ENCODE results near the gene KLHL24. TPM values are rescaled to one million over a fixed set of nuclear protein-coding genes. Genes with fewer than 3 reads are reported as not detected.
A peak's percentile ranks its signal among the peaks of the same experiment; 100 is the strongest.
"Not testable (repeated sequence)": the region's sequence is repeated elsewhere in the genome, so short reads cannot be mapped to it uniquely, and the experiment has no call there.

KLHL24 gene
- total RNA-seq, 8 experiments from 2014 or later: 56.9 to 220 (median 92.6) TPM

- peak overlapping the region in 1 of 2 donors; percentile 78 for H3K27ac ChIP-seq
- H3K4me3 ChIP-seq: peak overlapping the region in 4 of 5 donors; percentile 72 to 95 (median 86)
- H3K4me1 ChIP-seq (replicated peaks in 1 of 2): peaks cover 7 to 11% of the 10 kb centered on the region in 2 donors
- ATAC-seq (replicated peaks in 6 of 8): not testable (repeated sequence)
- in situ Hi-C loops (cut with MboI; ENCODE audit: low pct_unique_long_range_greater_than_20kb in 2 of 9, low sequenced_read_pairs in 9 of 9, unreplicated experiment in 9 of 9): loop anchor here in 1 of 9 experiments (25.0 kb wide), 1 partner anchor 150 kb away; no protein-coding TSS in a partner anchor
- WGBS, 10 experiments: 65 to 89% (median 83%) methylated on average over 1 to 13 of the region's 14 CpGs; no CpG with 5 or more reads in 5 of the 10 experiments
Observed at GRCh38 chr3:183637633-183638032, 2.2 kb downstream of the KLHL24 start.

DNA sequence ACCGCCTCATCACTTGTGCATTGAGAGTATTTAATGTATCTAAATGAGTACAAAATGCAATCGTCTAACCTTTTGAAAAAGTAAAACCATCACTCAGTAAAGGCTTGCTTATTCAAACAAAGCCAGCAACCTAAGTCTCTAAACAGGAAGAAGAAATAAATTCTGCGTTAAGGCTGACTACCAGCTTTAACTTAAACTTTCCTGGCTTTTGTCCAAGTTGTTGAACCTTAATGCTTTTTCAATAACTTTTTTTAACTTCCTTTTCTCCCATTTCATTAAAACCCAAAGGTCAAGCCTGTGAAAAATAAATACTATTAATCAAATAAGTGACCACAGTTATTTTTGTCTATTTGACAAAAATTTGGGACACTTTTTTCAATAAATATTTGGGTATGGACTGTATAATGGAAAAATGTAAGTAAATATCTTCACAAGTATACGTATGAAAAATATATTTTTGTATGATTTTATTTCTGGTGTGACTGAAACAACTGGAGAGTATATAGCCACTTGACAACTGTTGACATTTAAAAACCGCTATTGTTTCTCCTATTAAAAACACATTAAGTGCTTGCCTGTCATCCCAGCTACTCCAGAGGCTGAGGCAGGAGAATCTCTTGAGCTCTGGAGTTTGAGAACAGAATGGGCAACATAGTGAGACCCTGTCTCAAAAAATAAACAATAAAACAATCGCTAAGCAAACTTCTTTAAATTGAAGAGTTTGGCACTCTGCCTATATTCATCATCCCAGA lies 2.9 kb downstream of the KLHL24 start:
- no peak overlapping the region for H3K4me3 ChIP-seq
- no peak overlapping the region for H3K27ac ChIP-seq
- in situ Hi-C loops (cut with MboI; ENCODE audit: low pct_unique_long_range_greater_than_20kb in 2 of 9, low sequenced_read_pairs in 9 of 9, unreplicated experiment in 9 of 9): loop anchor here in 1 of 9 experiments (25.0 kb wide), 1 partner anchor 151 kb away; no protein-coding TSS in a partner anchor
- no peak for ATAC-seq (replicated peaks in 6 of 8)
- WGBS, 10 experiments: 70 to 100% (median 89%) methylated on average over 3 to 6 of the region's 6 CpGs
- H3K4me1 ChIP-seq (replicated peaks in 1 of 2): peaks cover 7 to 11% of the 10 kb centered on the region in 2 donors

DNA sequence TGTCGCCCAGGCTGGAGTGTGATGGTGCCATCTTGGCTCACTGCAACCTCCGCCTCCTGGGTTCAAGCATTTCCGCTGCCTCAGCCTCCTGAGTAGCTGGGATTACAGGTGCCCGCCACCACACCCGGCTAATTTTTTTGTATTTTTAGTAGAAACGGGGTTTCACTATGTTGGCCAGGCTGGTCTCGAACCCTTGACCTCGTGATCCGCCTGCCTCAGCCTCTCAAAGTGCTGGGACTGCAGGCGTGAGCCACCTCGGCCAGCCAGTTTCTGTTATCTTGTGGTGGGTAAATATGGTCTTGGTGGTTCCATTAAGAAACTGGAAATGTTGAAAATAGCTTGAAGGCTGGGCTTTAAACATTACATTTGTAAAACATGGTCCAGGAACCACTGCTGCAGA lies 5.2 kb downstream of the KLHL24 start:
- ATAC-seq (replicated peaks in 6 of 8); H3K4me3 ChIP-seq; H3K27ac ChIP-seq: not testable (repeated sequence)
- in situ Hi-C loops (cut with MboI; ENCODE audit: low pct_unique_long_range_greater_than_20kb in 2 of 9, low sequenced_read_pairs in 9 of 9, unreplicated experiment in 9 of 9): loop anchor here in 1 of 9 experiments (25.0 kb wide), 1 partner anchor 153 kb away; no protein-coding TSS in a partner anchor
- 70 to 100% (median 97%) methylated on average over 1 to 10 of the region's 11 CpGs; no CpG with 5 or more reads in 1 of the 10 experiments for WGBS, 10 experiments
- peaks cover 7 to 11% of the 10 kb centered on the region in 2 donors for H3K4me1 ChIP-seq (replicated peaks in 1 of 2)

DNA sequence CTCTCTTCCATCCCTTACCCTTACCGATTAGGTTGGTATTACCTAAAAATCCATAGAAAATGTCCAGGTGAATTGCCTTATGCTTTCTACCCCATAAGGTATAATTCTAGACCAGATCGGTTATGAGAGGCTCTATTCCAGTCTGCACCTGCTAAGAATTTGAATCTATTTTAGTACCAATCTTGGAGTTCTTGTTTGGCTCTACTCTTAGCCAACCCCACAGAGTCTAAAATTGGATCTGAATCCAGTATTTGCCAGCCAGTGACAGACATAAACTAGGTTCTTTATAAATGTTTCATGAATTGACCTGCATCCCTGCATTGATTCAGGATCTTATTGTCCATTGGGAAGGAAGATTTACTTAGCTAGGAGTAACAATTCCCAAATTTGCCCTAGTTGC lies 6.5 kb downstream of the KLHL24 start:
- no peak overlapping the region for H3K27ac ChIP-seq
- in situ Hi-C loops (cut with MboI; ENCODE audit: low pct_unique_long_range_greater_than_20kb in 2 of 9, low sequenced_read_pairs in 9 of 9, unreplicated experiment in 9 of 9): loop anchor here in 1 of 9 experiments (25.0 kb wide), 1 partner anchor 155 kb away; no protein-coding TSS in a partner anchor
- 33 to 100% (median 100%) methylated on average over 1 to 2 of the region's 2 CpGs for WGBS, 10 experiments
- ATAC-seq (replicated peaks in 6 of 8): no peak
- peaks cover 7 to 11% of the 10 kb centered on the region in 2 donors for H3K4me1 ChIP-seq (replicated peaks in 1 of 2)
- H3K4me3 ChIP-seq: no peak overlapping the region

DNA sequence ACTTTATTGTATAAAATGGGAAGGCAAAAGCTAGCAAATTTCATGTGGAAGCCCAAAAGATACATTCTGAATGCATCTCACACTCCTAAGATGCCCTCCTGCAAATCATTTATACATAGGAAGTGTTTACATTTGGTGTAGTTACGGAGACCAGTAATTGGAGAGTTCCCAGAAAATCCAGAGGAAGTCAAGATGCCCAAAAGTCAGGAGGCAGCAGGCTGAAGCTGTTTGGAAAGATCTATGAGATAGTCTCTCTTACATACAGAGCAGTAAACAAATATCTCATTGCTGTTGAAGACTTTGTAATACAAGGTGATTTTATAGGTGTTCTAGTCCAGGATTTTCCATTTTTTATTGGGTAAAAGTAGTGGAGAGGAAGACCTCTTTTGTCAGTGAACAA lies 8.8 kb downstream of the KLHL24 start:
- ATAC-seq (replicated peaks in 6 of 8): peak in 1 of 8 experiments; percentile 11
- in situ Hi-C loops (cut with MboI; ENCODE audit: low pct_unique_long_range_greater_than_20kb in 2 of 9, low sequenced_read_pairs in 9 of 9, unreplicated experiment in 9 of 9): loop anchor here in 1 of 9 experiments (25.0 kb wide), 1 partner anchor 157 kb away; no protein-coding TSS in a partner anchor
- Histone ChIP-seq H3K4me1 (replicated peaks in 1 of 2) (no peaks in the 10 kb centered on the region), H3K27ac (no peak overlapping the region), H3K4me3 (no peak overlapping the region)
- 60 to 100% (median 100%) methylated on average over 1 of the region's 1 CpG; no CpG with 5 or more reads in 4 of the 10 experiments for WGBS, 10 experiments

GRCh38 chr3:183645254-183645653 lies 9.8 kb downstream of the KLHL24 start:
- Histone ChIP-seq H3K4me3 (no peak overlapping the region), H3K27ac (no peak overlapping the region), H3K4me1 (replicated peaks in 1 of 2) (no peaks in the 10 kb centered on the region)
- peak in 3 of 8 experiments; percentile 36 to 88 (median 70) for ATAC-seq (replicated peaks in 6 of 8)
- 5 to 100% (median 93%) methylated on average over 1 to 2 of the region's 2 CpGs for WGBS, 10 experiments
- in situ Hi-C loops (cut with MboI; ENCODE audit: low pct_unique_long_range_greater_than_20kb in 2 of 9, low sequenced_read_pairs in 9 of 9, unreplicated experiment in 9 of 9): loop anchor here in 1 of 9 experiments (25.0 kb wide), 1 partner anchor 158 kb away; no protein-coding TSS in a partner anchor

DNA sequence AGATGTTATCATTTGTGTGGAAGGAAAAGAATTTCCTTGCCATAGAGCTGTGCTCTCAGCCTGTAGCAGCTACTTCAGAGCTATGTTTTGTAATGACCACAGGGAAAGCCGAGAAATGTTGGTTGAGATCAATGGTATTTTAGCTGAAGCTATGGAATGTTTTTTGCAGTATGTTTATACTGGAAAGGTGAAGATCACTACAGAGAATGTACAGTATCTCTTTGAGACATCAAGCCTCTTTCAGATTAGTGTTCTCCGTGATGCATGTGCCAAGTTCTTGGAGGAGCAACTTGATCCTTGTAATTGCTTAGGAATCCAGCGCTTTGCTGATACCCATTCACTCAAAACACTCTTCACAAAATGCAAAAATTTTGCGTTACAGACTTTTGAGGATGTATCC lies 15.1 kb downstream of the KLHL24 start:
- Histone ChIP-seq H3K4me3 (no peak overlapping the region), H3K4me1 (replicated peaks in 1 of 2) (no peaks in the 10 kb centered on the region), H3K27ac (no peak overlapping the region)
- in situ Hi-C loops (cut with MboI; ENCODE audit: low pct_unique_long_range_greater_than_20kb in 2 of 9, low sequenced_read_pairs in 9 of 9, unreplicated experiment in 9 of 9): loop anchor here in 1 of 9 experiments (25.0 kb wide), 1 partner anchor 138 kb away; no protein-coding TSS in a partner anchor
- ATAC-seq (replicated peaks in 6 of 8): no peak
- WGBS, 10 experiments: 64 to 100% (median 100%) methylated on average over 1 to 4 of the region's 4 CpGs; no CpG with 5 or more reads in 2 of the 10 experiments

- no peaks in the 10 kb centered on the region for H3K4me1 ChIP-seq (replicated peaks in 1 of 2)
- in situ Hi-C loops (cut with MboI; ENCODE audit: low pct_unique_long_range_greater_than_20kb in 2 of 9, low sequenced_read_pairs in 9 of 9, unreplicated experiment in 9 of 9): loop anchor here in 1 of 9 experiments (25.0 kb wide), 1 partner anchor 141 kb away; no protein-coding TSS in a partner anchor
- H3K27ac ChIP-seq: no peak overlapping the region
- H3K4me3 ChIP-seq: no peak overlapping the region
- ATAC-seq (replicated peaks in 6 of 8): no peak
- whole genome bisulfite sequencing, 10 experiments: 71 to 100% (median 90%) methylated on average over 2 to 6 of the region's 6 CpGs
Observed at GRCh38 chr3:183653209-183654064, 18.0 kb downstream of the KLHL24 start.

GRCh38 chr3:183654727-183655126 lies 19.3 kb downstream of the KLHL24 start:
- 89 to 100% (median 100%) methylated on average over 1 of the region's 1 CpG; no CpG with 5 or more reads in 5 of the 10 experiments for WGBS, 10 experiments
- ATAC-seq (replicated peaks in 6 of 8): no peak
- in situ Hi-C loops (cut with MboI; ENCODE audit: low pct_unique_long_range_greater_than_20kb in 2 of 9, low sequenced_read_pairs in 9 of 9, unreplicated experiment in 9 of 9): loop anchor here in 1 of 9 experiments (25.0 kb wide), 1 partner anchor 142 kb away; no protein-coding TSS in a partner anchor

GRCh38 chr3:183662099-183662498 lies 26.7 kb downstream of the KLHL24 start:
- WGBS, 10 experiments: 32 to 100% (median 67%) methylated on average over 2 to 3 of the region's 3 CpGs
- H3K4me1 ChIP-seq (replicated peaks in 1 of 2): peaks cover 0 to 17% of the 10 kb centered on the region in 2 donors
- in situ Hi-C loops (cut with MboI; ENCODE audit: low pct_unique_long_range_greater_than_20kb in 2 of 9, low sequenced_read_pairs in 9 of 9, unreplicated experiment in 9 of 9): loop anchor here in 1 of 9 experiments (25.0 kb wide), 1 partner anchor 150 kb away; no protein-coding TSS in a partner anchor
- no peak overlapping the region for H3K27ac ChIP-seq
- ATAC-seq (replicated peaks in 6 of 8): no peak
- no peak overlapping the region for H3K4me3 ChIP-seq

More at GRCh38 chr3:183654727-183655126, 19.3 kb downstream of the KLHL24 start:
- H3K27ac ChIP-seq: no peak overlapping the region
- H3K4me1 ChIP-seq (replicated peaks in 1 of 2): no peaks in the 10 kb centered on the region
- no peak overlapping the region for H3K4me3 ChIP-seq

GRCh38 chr3:183664913-183665381 lies 29.5 kb downstream of the KLHL24 start:
- no peak overlapping the region for H3K27ac ChIP-seq
- peak in 1 of 8 experiments; percentile 54 for ATAC-seq (replicated peaks in 6 of 8)
- no peak overlapping the region for H3K4me3 ChIP-seq

DNA sequence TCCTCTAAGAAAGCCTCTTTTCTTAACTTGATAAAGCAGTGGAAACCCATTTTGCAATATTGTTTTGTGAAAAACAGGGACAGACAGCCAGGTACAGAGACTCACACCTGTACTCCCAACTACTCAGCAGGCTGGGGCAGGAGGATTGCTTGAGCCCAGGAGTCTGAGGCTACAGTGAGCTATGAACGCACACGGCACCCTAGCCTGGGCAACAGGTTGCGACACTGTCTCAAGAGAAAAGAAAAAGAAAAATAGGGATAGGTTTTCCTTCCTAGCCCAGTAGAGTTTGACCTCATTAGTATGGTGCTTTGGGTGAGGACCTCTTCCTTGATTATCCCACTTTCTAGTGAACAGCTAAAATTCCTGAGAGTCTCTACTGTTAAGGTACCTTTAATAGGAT lies 44.6 kb downstream of the KLHL24 start:
- peak in 1 of 8 experiments; percentile 11 for ATAC-seq (replicated peaks in 6 of 8)
- no peak overlapping the region for H3K27ac ChIP-seq
- WGBS, 10 experiments: 60 to 100% (median 92%) methylated on average over 1 to 2 of the region's 3 CpGs; no CpG with 5 or more reads in 5 of the 10 experiments

More at GRCh38 chr3:183664913-183665381, 29.5 kb downstream of the KLHL24 start:
- 23 to 100% (median 81%) methylated on average over 1 to 3 of the region's 3 CpGs; no CpG with 5 or more reads in 2 of the 10 experiments for WGBS, 10 experiments
- in situ Hi-C loops (cut with MboI; ENCODE audit: low pct_unique_long_range_greater_than_20kb in 2 of 9, low sequenced_read_pairs in 9 of 9, unreplicated experiment in 9 of 9): loop anchor here in 1 of 9 experiments (25.0 kb wide), 1 partner anchor 153 kb away; no protein-coding TSS in a partner anchor
- H3K4me1 ChIP-seq (replicated peaks in 1 of 2): peaks cover 0 to 17% of the 10 kb centered on the region in 2 donors

More for the DNA sequence above, 44.6 kb downstream of the KLHL24 start:
- in situ Hi-C loops (cut with MboI; ENCODE audit: low pct_unique_long_range_greater_than_20kb in 2 of 9, low sequenced_read_pairs in 9 of 9, unreplicated experiment in 9 of 9): no loop called here
- Histone ChIP-seq H3K4me3 (no peak overlapping the region), H3K4me1 (replicated peaks in 1 of 2) (no peaks in the 10 kb centered on the region)

Data from motor neuron (in vitro differentiated cells).